RCC 7860 (cell line): Measurements from ENCODE around the gene GPD1.
A peak's percentile ranks its signal among the peaks of the same experiment; 100 is the strongest.

Experiments used
- DNase-seq: peaks from one replicate; pipeline ENCODE4 v3.0.0-alpha.2; 2015; ENCODE audit warnings: low spot score
- FAIRE-seq: peaks from 2 replicates; lab custom pipeline; 2012; peaks lifted over from hg19 to GRCh38; lab: Jason Lieb, UNC

GPD1 gene

GRCh38 chr12:50103767-50104321 lies at the start of gene GPD1:
Gene GPD1 (plus strand): TSS chr12:50104008. CDS start chr12:50104051, 43 bp downstream.
- DNase-seq: no peak
- FAIRE-seq: no peak

GRCh38 chr12:50055831-50056638 lies 47.8 kb upstream of the GPD1 start:
- DNase-seq (peak; percentile 5), FAIRE-seq (no peak)

- DNase-seq (no peak), FAIRE-seq (no peak)
Observed at GRCh38 chr12:50056639-50056976, 47.2 kb upstream of the GPD1 start.

- DNase-seq: no peak
- FAIRE-seq: no peak
Observed at GRCh38 chr12:50057000-50057841, 46.6 kb upstream of the GPD1 start, which contains the start of gene ASIC1. Gene ASIC1 (plus strand): TSS chr12:50057596. CDS start chr12:50058767, 1,171 bp downstream.

- no peak for FAIRE-seq
- no peak for DNase-seq
Observed at GRCh38 chr12:50057896-50058670, 45.7 kb upstream of the GPD1 start.

- FAIRE-seq: no peak
- no peak for DNase-seq
Observed at GRCh38 chr12:50058743-50059312, 45.0 kb upstream of the GPD1 start.

GRCh38 chr12:50059440-50060119 lies 44.2 kb upstream of the GPD1 start:
- FAIRE-seq (no peak), DNase-seq (peak; percentile 37)

- no peak for DNase-seq
- FAIRE-seq: no peak
Observed at GRCh38 chr12:50060120-50060468, 43.7 kb upstream of the GPD1 start.

GRCh38 chr12:50061171-50061570 lies 42.6 kb upstream of the GPD1 start:
- no peak for FAIRE-seq
- DNase-seq: no peak

GRCh38 chr12:50061946-50062686 lies 41.7 kb upstream of the GPD1 start:
- no peak for DNase-seq
- FAIRE-seq: no peak

- FAIRE-seq (no peak), DNase-seq (no peak)
Observed at GRCh38 chr12:50062728-50063460, 40.9 kb upstream of the GPD1 start.

- no peak for FAIRE-seq
- DNase-seq: no peak
Observed at GRCh38 chr12:50065726-50066310, 38.0 kb upstream of the GPD1 start.

GRCh38 chr12:50066402-50066801 lies 37.4 kb upstream of the GPD1 start:
- DNase-seq (peak; percentile 74), FAIRE-seq (no peak)

- DNase-seq (no peak), FAIRE-seq (no peak)
Observed at GRCh38 chr12:50069069-50069468, 34.7 kb upstream of the GPD1 start.

- FAIRE-seq (no peak), DNase-seq (no peak)
Observed at GRCh38 chr12:50069539-50069938, 34.3 kb upstream of the GPD1 start.

GRCh38 chr12:50070314-50071060 lies 33.3 kb upstream of the GPD1 start:
- FAIRE-seq: no peak
- peak; percentile 64 for DNase-seq

GRCh38 chr12:50072198-50072907 lies 31.5 kb upstream of the GPD1 start:
- FAIRE-seq: no peak
- no peak for DNase-seq
